Measurements from ENCODE around the gene KRT20. TPM values are rescaled to one million over a fixed set of nuclear protein-coding genes. Genes with fewer than 3 reads are reported as not detected.

KRT20 gene
- total and polyA plus RNA-seq, 9 of the 15 experiments (the other 6 are each of a cell fraction or from before 2014, with no cell fraction given) = 0.44 TPM; not detected in 8

DNA sequence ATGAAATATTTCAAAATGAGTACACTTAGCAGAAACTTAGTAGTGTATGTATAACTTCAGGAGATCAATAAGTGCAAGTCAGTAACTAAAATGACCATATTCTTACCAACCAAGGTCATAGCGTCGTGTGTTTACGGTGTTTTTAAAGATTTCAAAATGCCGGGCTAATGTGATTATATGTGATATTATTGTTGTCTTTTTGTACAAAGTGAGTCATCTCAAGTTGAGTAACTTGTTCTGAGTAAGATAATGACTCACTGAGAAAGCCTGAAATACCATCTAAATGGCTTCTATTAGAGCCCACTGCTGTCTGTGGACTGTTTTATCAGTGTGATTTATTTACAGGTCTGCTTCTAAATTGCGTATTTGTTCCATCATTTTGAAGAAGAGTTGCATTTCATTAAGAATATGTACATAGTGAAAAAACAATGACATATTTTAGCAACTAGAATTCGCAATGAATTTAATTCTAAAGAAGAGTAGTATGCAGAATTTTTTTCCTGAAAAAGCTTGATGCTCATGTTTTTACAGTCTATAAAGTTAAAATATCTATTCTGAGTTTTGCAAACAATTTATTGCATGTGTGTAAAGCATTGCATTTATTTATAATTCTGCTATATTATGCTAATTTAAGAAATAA is 30.7 kb downstream of the KRT20 start (continued):
- TF ChIP-seq BRD9 (IDR thresholded peaks at IDR 0.05; ENCODE audit: low read depth, partially characterized antibody) = peak; percentile 67
- TF ChIP-seq EHMT2 (IDR thresholded peaks at IDR 0.05) = 0 out of 2 replicates have a peak, but pooled peaks have one; percentile 20
- peak; percentile 92 for TF ChIP-seq CEBPB (tag; IDR thresholded peaks at IDR 0.05)

GRCh38 chr17:40852364-40852763 is 32.7 kb downstream of the KRT20 start:
- H3K4me2 ChIP-seq (ENCODE audit: insufficient read depth, low read length) = no peak overlapping the region
- BruUV-seq (replicated peaks) = no TSS peak
- no peak overlapping the region for H3K4me3 ChIP-seq
- FAIRE-seq (no peak), ATAC-seq (peak; percentile 64), DNase-seq (ENCODE audit: extremely low read depth in 1 of 4, low spot score in 3 of 4) (peak in 1 of 4 experiments; percentile 31)
- TF ChIP-seq, protein P1, sequence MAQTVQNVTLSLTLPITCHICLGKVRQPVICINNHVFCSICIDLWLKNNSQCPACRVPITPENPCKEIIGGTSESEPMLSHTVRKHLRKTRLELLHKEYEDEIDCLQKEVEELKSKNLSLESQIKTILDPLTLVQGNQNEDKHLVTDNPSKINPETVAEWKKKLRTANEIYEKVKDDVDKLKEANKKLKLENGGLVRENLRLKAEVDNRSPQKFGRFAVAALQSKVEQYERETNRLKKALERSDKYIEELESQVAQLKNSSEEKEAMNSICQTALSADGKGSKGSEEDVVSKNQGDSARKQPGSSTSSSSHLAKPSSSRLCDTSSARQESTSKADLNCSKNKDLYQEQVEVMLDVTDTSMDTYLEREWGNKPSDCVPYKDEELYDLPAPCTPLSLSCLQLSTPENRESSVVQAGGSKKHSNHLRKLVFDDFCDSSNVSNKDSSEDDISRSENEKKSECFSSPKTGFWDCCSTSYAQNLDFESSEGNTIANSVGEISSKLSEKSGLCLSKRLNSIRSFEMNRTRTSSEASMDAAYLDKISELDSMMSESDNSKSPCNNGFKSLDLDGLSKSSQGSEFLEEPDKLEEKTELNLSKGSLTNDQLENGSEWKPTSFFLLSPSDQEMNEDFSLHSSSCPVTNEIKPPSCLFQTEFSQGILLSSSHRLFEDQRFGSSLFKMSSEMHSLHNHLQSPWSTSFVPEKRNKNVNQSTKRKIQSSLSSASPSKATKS (CRISPR knock-in tag; IDR thresholded peaks at IDR 0.05) = no peak
- peak; percentile 69; the same call in 1 of the 2 replicates for TF ChIP-seq ZEB2 (IDR thresholded peaks at IDR 0.05)
- TF ChIP-seq MEIS2 (IDR thresholded peaks at IDR 0.05; ENCODE audit: partially characterized antibody) = peak; percentile 12
- TF ChIP-seq THRAP3 (IDR thresholded peaks at IDR 0.05; ENCODE audit: borderline replicate concordance) = no peak
- TF ChIP-seq JUND (IDR thresholded peaks at IDR 0.05; ENCODE audit: borderline replicate concordance, low read depth, low read length) = peak; percentile 28; the same call in 1 of the 2 replicates
- no peak for TF ChIP-seq JUND (tag; IDR thresholded peaks at IDR 0.05; ENCODE audit: borderline replicate concordance, low read depth, low read length)
- TF ChIP-seq, protein P2, sequence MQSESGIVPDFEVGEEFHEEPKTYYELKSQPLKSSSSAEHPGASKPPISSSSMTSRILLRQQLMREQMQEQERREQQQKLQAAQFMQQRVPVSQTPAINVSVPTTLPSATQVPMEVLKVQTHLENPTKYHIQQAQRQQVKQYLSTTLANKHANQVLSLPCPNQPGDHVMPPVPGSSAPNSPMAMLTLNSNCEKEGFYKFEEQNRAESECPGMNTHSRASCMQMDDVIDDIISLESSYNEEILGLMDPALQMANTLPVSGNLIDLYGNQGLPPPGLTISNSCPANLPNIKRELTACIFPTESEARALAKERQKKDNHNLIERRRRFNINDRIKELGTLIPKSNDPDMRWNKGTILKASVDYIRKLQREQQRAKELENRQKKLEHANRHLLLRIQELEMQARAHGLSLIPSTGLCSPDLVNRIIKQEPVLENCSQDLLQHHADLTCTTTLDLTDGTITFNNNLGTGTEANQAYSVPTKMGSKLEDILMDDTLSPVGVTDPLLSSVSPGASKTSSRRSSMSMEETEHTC (IDR thresholded peaks at IDR 0.05) = no peak
- H2AFZ ChIP-seq (ENCODE audit: low read depth, low read length) = peak overlapping the region; percentile 74
- H3K27ac ChIP-seq (ENCODE audit: extremely low read depth, low read depth, low read length) = no peak overlapping the region
- H3K27me3 ChIP-seq (ENCODE audit: control insufficient read depth in 2 of 2, insufficient read depth in 2 of 2, low read length in 2 of 2) = no peaks in the 10 kb centered on the region
- H3K79me2 ChIP-seq (ENCODE audit: control insufficient read depth, insufficient read depth, low read length) = no peaks in the 10 kb centered on the region
- H3K9ac ChIP-seq (ENCODE audit: insufficient read depth in 1 of 2, low read depth in 2 of 2, low read length in 2 of 2) = no peak overlapping the region; a peak in 1 of 4 replicates
- no peaks in the 10 kb centered on the region for H3K9me1 ChIP-seq (ENCODE audit: control insufficient read depth, insufficient read depth, low read length)
- H4K20me1 ChIP-seq (replicated peaks; ENCODE audit: control insufficient read depth, insufficient read depth, low read length) = no peaks in the 10 kb centered on the region
- no peaks in the 10 kb centered on the region for H3K36me3 ChIP-seq (ENCODE audit: control insufficient read depth, insufficient read depth, low read length)
- intact Hi-C loops (cut with micrococcal nuclease) = no loop called here
- peaks cover 0 to 19% of the 10 kb centered on the region in 2 experiments; a peak in 3 of 5 replicates for H3K4me1 ChIP-seq (replicated peaks in 1 of 2; ENCODE audit: control insufficient read depth in 2 of 2, insufficient read depth in 2 of 2, low read length in 2 of 2)
- CTCF ChIA-PET (ENCODE audit: low intra/inter-chr PET ratio) = no interaction called here
- no peaks in the 10 kb centered on the region for H3K9me3 ChIP-seq (replicated peaks; ENCODE audit: control insufficient read depth, insufficient read depth, low read depth, low read length)
- WGBS (ENCODE audit: insufficient coverage, low coverage, missing lambda C conversion rate) = 6% methylated on average over 1 of the region's 1 CpG
- in situ Hi-C loops (cut with MboI) = no loop called here
- POLR2A ChIA-PET = interaction anchor here (0.7 to 1.4 kb wide), 3 partner anchors 9 to 1720 kb away, joined by 4 to 6 read pairs (median 5); no protein-coding TSS in a partner anchor
